ENCODE results near the gene ORAI2. TPM values are rescaled to one million over a fixed set of nuclear protein-coding genes. Genes with fewer than 3 reads are reported as not detected.

Gene ORAI2
- polyA plus RNA-seq, 1 of the 3 experiments (the other 2 are of a cell fraction), result 85.8 TPM

DNA sequence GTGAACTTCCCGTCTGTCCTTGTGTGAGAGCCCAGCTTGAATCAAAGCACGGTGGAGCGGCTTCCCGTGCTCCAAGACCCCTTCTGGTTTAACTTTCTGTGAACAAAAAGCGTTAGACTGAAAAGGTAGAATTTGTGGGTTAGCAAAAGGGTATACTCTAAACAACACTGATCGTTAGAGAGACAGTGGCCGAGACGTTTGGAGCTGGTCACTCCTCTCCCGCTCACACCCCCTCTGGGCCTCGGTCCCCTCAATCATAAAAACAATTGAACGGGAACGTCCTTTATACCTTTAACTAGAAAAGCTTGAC lies 36.7 kb upstream of the ORAI2 start:
- H3K27ac ChIP-seq (ENCODE audit: low read depth in 2 of 2, low read length in 1 of 2), result peak overlapping the region; percentile 80 to 88
- ChIA-PET POLR2A (interaction anchor here (1.0 to 2.8 kb wide), 4 partner anchors 8 to 109 kb away, joined by 3 to 19 read pairs (median 4); partner anchors contain the start of gene SH2B2), CTCF (interaction anchor here (0.7 to 18.3 kb wide), 9 partner anchors 9 to 854 kb away, joined by 3 to 421 read pairs (median 3); partner anchors contain the start of gene SH2B2)
- peaks cover 33% of the 10 kb centered on the region for H3F3A ChIP-seq (replicated peaks; ENCODE audit: insufficient read depth)
- H3K9me3 ChIP-seq, result no peaks in the 10 kb centered on the region
- no peaks in the 10 kb centered on the region for H3K9me2 ChIP-seq
- TF ChIP-seq, protein P1, sequence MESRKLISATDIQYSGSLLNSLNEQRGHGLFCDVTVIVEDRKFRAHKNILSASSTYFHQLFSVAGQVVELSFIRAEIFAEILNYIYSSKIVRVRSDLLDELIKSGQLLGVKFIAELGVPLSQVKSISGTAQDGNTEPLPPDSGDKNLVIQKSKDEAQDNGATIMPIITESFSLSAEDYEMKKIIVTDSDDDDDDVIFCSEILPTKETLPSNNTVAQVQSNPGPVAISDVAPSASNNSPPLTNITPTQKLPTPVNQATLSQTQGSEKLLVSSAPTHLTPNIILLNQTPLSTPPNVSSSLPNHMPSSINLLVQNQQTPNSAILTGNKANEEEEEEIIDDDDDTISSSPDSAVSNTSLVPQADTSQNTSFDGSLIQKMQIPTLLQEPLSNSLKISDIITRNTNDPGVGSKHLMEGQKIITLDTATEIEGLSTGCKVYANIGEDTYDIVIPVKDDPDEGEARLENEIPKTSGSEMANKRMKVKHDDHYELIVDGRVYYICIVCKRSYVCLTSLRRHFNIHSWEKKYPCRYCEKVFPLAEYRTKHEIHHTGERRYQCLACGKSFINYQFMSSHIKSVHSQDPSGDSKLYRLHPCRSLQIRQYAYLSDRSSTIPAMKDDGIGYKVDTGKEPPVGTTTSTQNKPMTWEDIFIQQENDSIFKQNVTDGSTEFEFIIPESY (IDR thresholded peaks at IDR 0.05; ENCODE audit: borderline replicate concordance, low read depth), result no peak
- TF ChIP-seq EP300 (IDR thresholded peaks at IDR 0.05; ENCODE audit: borderline replicate concordance in 1 of 2, low read depth in 1 of 2, low read length in 1 of 2) (no peak), RAD21 (IDR thresholded peaks at IDR 0.05; ENCODE audit: low read length) (no peak), MXI1 (IDR thresholded peaks at IDR 0.05; ENCODE audit: low read depth, low read length) (no peak)
- TF ChIP-seq, protein P2, sequence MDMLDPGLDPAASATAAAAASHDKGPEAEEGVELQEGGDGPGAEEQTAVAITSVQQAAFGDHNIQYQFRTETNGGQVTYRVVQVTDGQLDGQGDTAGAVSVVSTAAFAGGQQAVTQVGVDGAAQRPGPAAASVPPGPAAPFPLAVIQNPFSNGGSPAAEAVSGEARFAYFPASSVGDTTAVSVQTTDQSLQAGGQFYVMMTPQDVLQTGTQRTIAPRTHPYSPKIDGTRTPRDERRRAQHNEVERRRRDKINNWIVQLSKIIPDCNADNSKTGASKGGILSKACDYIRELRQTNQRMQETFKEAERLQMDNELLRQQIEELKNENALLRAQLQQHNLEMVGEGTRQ (IDR thresholded peaks at IDR 0.05; ENCODE audit: borderline replicate concordance, low read depth, low read length), result no peak
- TF ChIP-seq, protein P3, sequence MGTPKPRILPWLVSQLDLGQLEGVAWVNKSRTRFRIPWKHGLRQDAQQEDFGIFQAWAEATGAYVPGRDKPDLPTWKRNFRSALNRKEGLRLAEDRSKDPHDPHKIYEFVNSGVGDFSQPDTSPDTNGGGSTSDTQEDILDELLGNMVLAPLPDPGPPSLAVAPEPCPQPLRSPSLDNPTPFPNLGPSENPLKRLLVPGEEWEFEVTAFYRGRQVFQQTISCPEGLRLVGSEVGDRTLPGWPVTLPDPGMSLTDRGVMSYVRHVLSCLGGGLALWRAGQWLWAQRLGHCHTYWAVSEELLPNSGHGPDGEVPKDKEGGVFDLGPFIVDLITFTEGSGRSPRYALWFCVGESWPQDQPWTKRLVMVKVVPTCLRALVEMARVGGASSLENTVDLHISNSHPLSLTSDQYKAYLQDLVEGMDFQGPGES (IDR thresholded peaks at IDR 0.05; ENCODE audit: low read depth, low read length), result no peak
- TF ChIP-seq, protein P4, sequence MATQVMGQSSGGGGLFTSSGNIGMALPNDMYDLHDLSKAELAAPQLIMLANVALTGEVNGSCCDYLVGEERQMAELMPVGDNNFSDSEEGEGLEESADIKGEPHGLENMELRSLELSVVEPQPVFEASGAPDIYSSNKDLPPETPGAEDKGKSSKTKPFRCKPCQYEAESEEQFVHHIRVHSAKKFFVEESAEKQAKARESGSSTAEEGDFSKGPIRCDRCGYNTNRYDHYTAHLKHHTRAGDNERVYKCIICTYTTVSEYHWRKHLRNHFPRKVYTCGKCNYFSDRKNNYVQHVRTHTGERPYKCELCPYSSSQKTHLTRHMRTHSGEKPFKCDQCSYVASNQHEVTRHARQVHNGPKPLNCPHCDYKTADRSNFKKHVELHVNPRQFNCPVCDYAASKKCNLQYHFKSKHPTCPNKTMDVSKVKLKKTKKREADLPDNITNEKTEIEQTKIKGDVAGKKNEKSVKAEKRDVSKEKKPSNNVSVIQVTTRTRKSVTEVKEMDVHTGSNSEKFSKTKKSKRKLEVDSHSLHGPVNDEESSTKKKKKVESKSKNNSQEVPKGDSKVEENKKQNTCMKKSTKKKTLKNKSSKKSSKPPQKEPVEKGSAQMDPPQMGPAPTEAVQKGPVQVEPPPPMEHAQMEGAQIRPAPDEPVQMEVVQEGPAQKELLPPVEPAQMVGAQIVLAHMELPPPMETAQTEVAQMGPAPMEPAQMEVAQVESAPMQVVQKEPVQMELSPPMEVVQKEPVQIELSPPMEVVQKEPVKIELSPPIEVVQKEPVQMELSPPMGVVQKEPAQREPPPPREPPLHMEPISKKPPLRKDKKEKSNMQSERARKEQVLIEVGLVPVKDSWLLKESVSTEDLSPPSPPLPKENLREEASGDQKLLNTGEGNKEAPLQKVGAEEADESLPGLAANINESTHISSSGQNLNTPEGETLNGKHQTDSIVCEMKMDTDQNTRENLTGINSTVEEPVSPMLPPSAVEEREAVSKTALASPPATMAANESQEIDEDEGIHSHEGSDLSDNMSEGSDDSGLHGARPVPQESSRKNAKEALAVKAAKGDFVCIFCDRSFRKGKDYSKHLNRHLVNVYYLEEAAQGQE (IDR thresholded peaks at IDR 0.05; ENCODE audit: low read depth, low read length), result no peak
- H2AFZ ChIP-seq (ENCODE audit: low read depth), result peak overlapping the region; percentile 39
- peaks cover 25 to 46% of the 10 kb centered on the region in 2 experiments for H3K36me3 ChIP-seq (replicated peaks in 1 of 2; ENCODE audit: control insufficient read depth in 1 of 2, insufficient read depth in 2 of 2, low read length in 1 of 2)
- no peaks in the 10 kb centered on the region for H3K27me3 ChIP-seq (ENCODE audit: insufficient read depth)
- peak overlapping the region; percentile 94 for H3K9ac ChIP-seq
- no peaks in the 10 kb centered on the region for H4K20me1 ChIP-seq (ENCODE audit: insufficient read depth)
- H3K4me3 ChIP-seq (ENCODE audit: low read depth in 2 of 2, low read length in 1 of 2), result peak overlapping the region; percentile 67 to 97
- H3K4me2 ChIP-seq, result peak overlapping the region; percentile 86
- H3K4me1 ChIP-seq (ENCODE audit: control insufficient read depth in 1 of 2, insufficient read depth in 2 of 2, low read depth in 1 of 2, low read length in 1 of 2), result peaks cover 0 to 7% of the 10 kb centered on the region in 2 experiments; a peak in 2 of 4 replicates
- peaks cover 34% of the 10 kb centered on the region for H3K79me2 ChIP-seq (ENCODE audit: insufficient read depth)
- 3% methylated on average over 12 of the region's 12 CpGs for WGBS (ENCODE audit: low lambda C conversion rate)
- peak; percentile 35 for DNase-seq

Measured in SK-N-SH (cell line).